Measurements from ENCODE around the gene CTSD. TPM values are rescaled to one million over a fixed set of nuclear protein-coding genes. Genes with fewer than 3 reads are reported as not detected.

Gene CTSD
- total RNA-seq, 1 donor from 2014 or later, result 35.9 TPM

- no peak for DNase-seq
Measured at GRCh38 chr11:1782831-1783724, 19.4 kb upstream of the CTSD start.

- no peak for DNase-seq
Measured at GRCh38 chr11:1782031-1782590, 18.4 kb upstream of the CTSD start.

- no peak for DNase-seq
Measured at GRCh38 chr11:1781593-1781975, 17.9 kb upstream of the CTSD start.

GRCh38 chr11:1780700-1781592, 17.2 kb upstream of the CTSD start:
- DNase-seq, result no peak

GRCh38 chr11:1779806-1780699, 16.3 kb upstream of the CTSD start:
- DNase-seq, result no peak

DNA sequence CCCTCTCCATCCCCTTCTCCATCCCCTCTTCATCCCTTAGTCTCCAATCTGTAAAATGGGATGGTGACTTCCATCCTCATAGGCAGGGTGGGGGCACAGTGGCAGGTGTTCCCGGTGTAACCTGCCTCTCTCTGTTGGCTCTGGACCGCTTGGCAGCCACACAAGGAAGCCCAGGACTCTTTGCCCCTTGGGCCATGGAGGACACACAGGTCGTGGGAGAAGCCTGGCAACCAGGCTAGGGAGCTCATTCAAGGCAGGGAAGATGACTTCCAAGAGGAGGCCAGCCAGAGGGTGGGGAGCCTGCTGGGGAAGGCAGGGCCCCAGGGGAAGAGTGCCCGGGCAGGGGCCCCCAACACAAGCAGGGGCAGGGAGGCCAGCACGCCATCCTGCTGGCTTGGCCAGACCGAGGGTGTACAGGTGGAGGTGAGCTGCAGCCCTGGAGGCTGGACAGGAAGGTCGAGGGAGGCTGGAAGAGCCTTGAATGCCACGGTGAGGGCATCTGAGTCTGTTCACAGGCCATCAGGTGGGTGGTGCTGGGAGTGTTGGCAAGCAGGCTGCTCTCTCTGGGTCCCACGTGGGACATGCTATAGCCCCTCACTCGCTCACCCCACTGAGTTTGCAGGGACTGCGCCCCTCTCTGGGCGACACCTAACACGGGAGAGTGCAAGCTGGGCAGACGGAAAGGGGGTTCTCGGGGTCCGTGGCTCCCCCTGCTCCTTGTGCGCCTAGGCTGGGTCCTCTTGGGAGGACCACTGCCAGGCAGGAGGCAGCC, 15.5 kb upstream of the CTSD start:
- no peak for DNase-seq

GRCh38 chr11:1778141-1778911, 14.6 kb upstream of the CTSD start:
- no peak for DNase-seq

- no peak for DNase-seq
Measured at GRCh38 chr11:1777737-1778136, 14.0 kb upstream of the CTSD start.

DNA sequence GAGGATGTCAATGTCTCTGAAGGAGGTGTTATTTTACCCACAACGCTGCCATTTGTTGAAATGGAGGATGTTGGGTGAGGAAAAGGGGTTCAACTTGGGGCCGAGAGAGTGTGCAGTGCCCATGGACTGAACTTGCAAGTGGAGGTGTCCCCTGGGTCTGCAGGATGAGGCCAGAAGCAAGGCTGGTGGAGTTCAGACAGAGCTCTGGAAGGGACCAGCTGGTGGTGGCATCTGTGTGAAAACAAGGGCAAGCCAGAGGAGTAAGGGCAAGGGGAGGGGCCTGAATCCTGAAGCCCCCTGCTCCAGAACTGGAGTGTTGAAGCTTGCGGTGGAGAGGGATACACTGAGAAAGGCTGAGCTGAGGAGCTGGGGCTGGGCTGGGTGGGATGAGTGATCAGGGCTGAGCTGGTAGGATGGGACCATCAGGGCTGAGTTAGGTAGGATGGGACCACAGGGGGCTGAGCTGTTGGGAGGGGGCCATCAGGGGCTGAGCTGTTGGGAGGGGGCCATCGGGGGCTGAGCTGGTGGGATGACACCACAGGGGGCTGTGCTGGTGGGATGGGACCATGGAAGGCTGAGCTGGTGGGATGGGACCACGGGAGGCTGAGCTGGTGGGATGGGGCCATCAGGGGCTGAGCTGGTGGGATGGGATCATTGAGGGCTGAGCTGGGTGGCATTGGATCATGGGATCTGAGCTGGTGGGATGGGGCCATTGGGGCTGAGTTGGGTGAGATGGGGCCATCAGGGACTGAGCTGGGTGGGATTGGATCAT, 13.4 kb upstream of the CTSD start:
- DNase-seq, result no peak

- DNase-seq, result no peak
Measured at GRCh38 chr11:1776331-1776851, 12.7 kb upstream of the CTSD start.

GRCh38 chr11:1774886-1775285, 11.2 kb upstream of the CTSD start:
- no peak for DNase-seq

GRCh38 chr11:1773994-1774550, 10.3 kb upstream of the CTSD start:
- no peak for DNase-seq

GRCh38 chr11:1773131-1773993, 9.6 kb upstream of the CTSD start:
- no peak for DNase-seq

DNA sequence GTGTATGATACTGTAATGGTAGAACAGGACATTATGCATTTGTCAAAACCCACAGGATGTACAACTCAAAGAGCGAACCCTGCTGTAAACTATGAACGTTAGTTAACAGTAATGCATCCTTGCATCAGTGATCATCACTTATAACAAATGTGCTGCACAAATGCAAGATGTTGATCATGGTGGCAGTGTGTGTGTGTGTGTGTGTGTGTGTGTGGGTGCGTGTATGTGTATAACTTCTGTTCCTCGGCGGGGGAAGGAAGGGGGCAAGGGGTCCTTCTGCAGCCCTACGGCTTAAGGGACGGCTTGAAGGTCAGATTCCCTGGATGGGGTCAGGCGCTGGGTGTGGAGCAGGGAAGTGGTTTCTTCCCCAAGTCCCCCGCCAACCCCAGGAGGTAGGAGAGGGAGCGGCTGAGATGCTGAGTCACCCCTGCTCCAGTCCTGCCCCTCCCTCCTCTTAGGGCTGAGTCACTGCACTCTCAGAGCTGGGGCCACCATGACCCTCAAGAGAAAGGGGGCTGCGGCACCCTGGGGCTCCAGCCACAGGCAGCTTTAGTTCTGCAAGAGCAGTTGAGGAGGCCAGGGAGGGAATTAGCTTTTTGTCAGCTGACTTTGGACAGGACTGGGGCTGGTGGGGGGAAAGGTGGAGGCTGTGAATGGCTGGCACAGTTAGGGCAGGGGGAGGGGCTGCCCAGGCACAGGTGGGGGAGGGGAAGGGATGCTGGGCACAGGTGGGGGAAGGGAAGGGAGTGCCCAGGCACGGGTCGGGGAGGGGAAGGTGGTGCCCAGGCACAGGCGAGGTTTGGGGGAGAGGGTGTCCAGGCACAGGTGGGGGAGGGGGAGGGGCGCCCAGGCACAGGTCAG, 8.8 kb upstream of the CTSD start:
- DNase-seq, result peak; percentile 59

DNA sequence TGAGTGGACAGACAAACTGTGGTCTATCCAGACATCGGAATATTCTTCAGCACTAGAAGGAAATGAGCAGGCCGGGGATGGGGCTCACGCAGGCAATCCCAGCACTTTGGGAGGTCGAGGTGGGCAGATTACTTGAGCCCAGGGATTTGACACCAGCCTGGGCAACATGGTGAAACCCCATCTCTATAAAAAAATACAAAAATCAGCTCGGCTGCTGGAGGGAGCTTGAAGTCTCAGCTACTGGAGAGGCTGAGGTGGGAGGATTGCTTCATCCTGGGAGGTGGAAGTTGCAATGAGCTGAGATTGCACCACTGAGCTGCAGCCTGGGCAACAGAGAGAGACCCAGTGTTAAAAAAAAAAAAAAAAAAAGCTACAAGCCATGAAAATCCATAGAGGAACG, 8.0 kb upstream of the CTSD start:
- DNase-seq, result no peak

DNA sequence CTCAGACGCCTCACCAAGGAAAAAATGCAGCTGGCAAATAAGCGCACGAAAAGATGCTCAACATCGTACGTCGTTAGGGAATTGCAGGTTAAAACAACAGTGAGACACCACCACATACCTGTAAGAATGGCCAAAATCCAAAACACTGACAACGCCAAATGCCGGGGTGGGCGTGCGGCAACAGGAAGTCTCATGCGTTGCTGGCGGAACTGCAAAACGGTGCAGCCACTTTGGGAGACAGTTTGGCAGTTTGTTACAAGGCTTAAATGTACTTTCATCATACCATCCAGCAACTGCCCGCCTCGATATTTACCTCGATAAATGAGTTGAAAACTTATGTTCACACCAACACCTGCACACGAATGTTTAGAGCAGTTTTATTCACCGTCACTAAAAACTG, 7.5 kb upstream of the CTSD start:
- no peak for DNase-seq

DNA sequence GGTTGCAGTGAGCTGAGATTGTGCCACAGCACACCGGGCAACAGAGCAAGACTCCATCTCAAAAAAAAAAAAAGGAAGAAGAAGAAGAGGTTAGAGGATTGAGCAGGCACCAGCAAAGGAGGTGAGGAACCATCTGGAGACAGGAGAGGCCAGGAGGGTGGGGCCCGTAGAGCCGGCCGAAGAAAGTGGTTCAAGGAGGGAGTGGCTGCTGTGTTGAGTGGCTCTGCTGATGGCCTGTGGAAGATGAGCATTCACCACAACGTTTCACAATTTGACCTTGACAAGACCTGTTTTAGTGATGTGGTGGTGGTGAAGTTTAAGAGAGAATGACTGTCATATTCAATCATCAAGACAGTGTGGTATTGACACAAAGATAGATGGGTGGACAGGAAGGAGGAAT, 6.8 kb upstream of the CTSD start:
- DNase-seq, result no peak

All from occipital lobe (tissue), 2 donors.